Caco-2 (cell line): ENCODE results near the gene DSCAM. TPM values are rescaled to one million over a fixed set of nuclear protein-coding genes. Genes with fewer than 3 reads are reported as not detected.

Experiments
- BruUV-seq: library from RNA; stranded (reverse); fragments of 400-500 nt; replicated peaks from 2 replicates; lab custom pipeline; 2021; lab: Mats Ljungman, UMichigan
- CTCF ChIA-PET: fragments of 300-600 bp; sonication (Branson Sonifier 250); formaldehyde crosslinking; loops from one replicate; lab custom pipeline; 2022; ENCODE audit warnings: antibody characterized with exemption; lab: Charles Lee
- POLR2A ChIA-PET: fragments of 300-600 bp; sonication (Branson Sonifier 250); formaldehyde crosslinking; loops from one replicate; lab custom pipeline; 2022; ENCODE audit warnings: antibody characterized with exemption; lab: Charles Lee
- DNase-seq, 2 experiments: peaks; one replicate each; pipeline versions ENCODE4 v3.0.0 to v3.0.0-alpha.2; 2020 to 2022
- H3K27me3 ChIP-seq: replicated peaks from 2 replicates; pipeline ENCODE4 v1.6.0; 2011; ENCODE audit warnings: low read length; ENCODE audit not compliant: control insufficient read depth, insufficient read depth
- H3K36me3 ChIP-seq: 2 replicates; pipeline ENCODE4 v1.5.1; 2011; ENCODE audit warnings: low read length; ENCODE audit not compliant: control insufficient read depth, insufficient read depth
- H3K4me1 ChIP-seq: fragments of 250-450 bp; sonication (Bioruptor Pico); 2 replicates; pipeline ENCODE4 v1.5.1; 2020; ENCODE audit warnings: mild to moderate bottlenecking
- H3K4me3 ChIP-seq: 2 replicates; pipeline ENCODE4 v1.5.1; 2011; ENCODE audit warnings: low read depth, mild to moderate bottlenecking, control low read depth, low read length
- H3K9me3 ChIP-seq: fragments of 250-450 bp; sonication (Bioruptor Pico); 2 replicates; pipeline ENCODE4 v1.5.1; 2020; ENCODE audit warnings: mild to moderate bottlenecking, moderate library complexity
- H3K27ac Mint-ChIP-seq: one replicate; pipeline ENCODE4 v1.8.0; 2022; ENCODE audit warnings: mixed read lengths; ENCODE audit not compliant: unreplicated experiment
- H3K27me3 Mint-ChIP-seq: one replicate; pipeline ENCODE4 v1.8.0; 2022; ENCODE audit warnings: mixed read lengths; ENCODE audit not compliant: insufficient read depth, unreplicated experiment
- H3K36me3 Mint-ChIP-seq: one replicate; pipeline ENCODE4 v1.8.0; 2022; ENCODE audit warnings: mild to moderate bottlenecking, mixed read lengths; ENCODE audit not compliant: insufficient read depth, unreplicated experiment
- H3K4me1 Mint-ChIP-seq: one replicate; pipeline ENCODE4 v1.8.0; 2022; ENCODE audit warnings: low read depth, mixed read lengths; ENCODE audit not compliant: unreplicated experiment
- H3K4me3 Mint-ChIP-seq: one replicate; pipeline ENCODE4 v1.8.0; 2022; ENCODE audit warnings: mild to moderate bottlenecking, moderate library complexity, mixed read lengths; ENCODE audit not compliant: unreplicated experiment
- H3K9me3 Mint-ChIP-seq: one replicate; pipeline ENCODE4 v1.8.0; 2022; ENCODE audit warnings: mixed read lengths; ENCODE audit not compliant: unreplicated experiment
- intact Hi-C: fragments of 100-400 bp; cut with micrococcal nuclease; formaldehyde crosslinking; loops from one replicate; pipeline ENCODE4 v1.10.0; 2022; ENCODE audit not compliant: unreplicated experiment
- total RNA-seq: library from RNA; stranded (reverse); gene quantifications from 2 replicates; pipeline ENCODE4 v1.2.3, GENCODE V29; 2022
- TF ChIP-seq, protein P1 (sequence below), 2 experiments: fragments of 200-600 bp in 1 of 2; IDR thresholded peaks; 1 replicate in 1 of 2; 2 replicates in 1 of 2; pipeline versions ENCODE4 v1.5.1 to v1.8.0; 2011 to 2022; ENCODE audit warnings: antibody characterized with exemption in 1 of 2, control low read depth in 1 of 2, inconsistent platforms in 1 of 2, low read depth in 1 of 2, low read length in 1 of 2, mild to moderate bottlenecking in 1 of 2, moderate library complexity in 1 of 2; ENCODE audit not compliant: insufficient read depth in 1 of 2, severe bottlenecking in 1 of 2, unreplicated experiment in 1 of 2

Gene DSCAM
- total RNA-seq, 1 experiment from 2014 or later, result not detected

DNA sequence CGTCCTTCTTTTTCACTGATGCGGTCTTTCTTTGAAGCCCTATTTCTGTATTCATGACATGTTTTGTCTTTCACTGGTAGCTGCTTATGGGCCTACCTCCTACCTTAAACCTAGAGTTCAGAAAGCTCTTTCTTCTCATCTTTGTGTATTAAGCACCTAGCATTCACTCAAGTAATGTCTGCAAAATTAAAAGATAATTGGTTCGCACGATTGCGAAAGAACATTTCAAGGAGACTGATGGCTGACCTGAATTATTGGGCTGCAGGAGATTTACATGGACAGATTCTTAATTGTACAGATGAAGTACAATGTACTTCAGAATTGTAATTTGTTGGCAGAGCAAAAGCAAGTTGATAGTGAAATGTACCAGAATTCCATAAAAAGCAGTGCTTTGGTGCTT lies 773.3 kb downstream of the DSCAM start:
- Mint-ChIP-seq H3K36me3 (no peaks in the 10 kb centered on the region), H3K27me3 (no peaks in the 10 kb centered on the region), H3K4me3 (no peak overlapping the region), H3K9me3 (no peaks in the 10 kb centered on the region), H3K4me1 (no peaks in the 10 kb centered on the region), H3K27ac (no peak overlapping the region)
- BruUV-seq, result no TSS peak
- Histone ChIP-seq H3K4me3 (no peak overlapping the region), H3K36me3 (no peaks in the 10 kb centered on the region), H3K9me3 (no peaks in the 10 kb centered on the region), H3K27me3 (no peaks in the 10 kb centered on the region), H3K4me1 (no peaks in the 10 kb centered on the region)
- TF ChIP-seq, protein P1, sequence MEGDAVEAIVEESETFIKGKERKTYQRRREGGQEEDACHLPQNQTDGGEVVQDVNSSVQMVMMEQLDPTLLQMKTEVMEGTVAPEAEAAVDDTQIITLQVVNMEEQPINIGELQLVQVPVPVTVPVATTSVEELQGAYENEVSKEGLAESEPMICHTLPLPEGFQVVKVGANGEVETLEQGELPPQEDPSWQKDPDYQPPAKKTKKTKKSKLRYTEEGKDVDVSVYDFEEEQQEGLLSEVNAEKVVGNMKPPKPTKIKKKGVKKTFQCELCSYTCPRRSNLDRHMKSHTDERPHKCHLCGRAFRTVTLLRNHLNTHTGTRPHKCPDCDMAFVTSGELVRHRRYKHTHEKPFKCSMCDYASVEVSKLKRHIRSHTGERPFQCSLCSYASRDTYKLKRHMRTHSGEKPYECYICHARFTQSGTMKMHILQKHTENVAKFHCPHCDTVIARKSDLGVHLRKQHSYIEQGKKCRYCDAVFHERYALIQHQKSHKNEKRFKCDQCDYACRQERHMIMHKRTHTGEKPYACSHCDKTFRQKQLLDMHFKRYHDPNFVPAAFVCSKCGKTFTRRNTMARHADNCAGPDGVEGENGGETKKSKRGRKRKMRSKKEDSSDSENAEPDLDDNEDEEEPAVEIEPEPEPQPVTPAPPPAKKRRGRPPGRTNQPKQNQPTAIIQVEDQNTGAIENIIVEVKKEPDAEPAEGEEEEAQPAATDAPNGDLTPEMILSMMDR (IDR thresholded peaks at IDR 0.05; ENCODE audit: insufficient read depth in 1 of 2, low read depth in 1 of 2, low read length in 1 of 2, severe bottlenecking in 1 of 2, unreplicated experiment in 1 of 2), result no peak
- DNase-seq, result no peak
- intact Hi-C loops, result no loop called here
- CTCF ChIA-PET, result no interaction called here
- POLR2A ChIA-PET, result no interaction called here

DNA sequence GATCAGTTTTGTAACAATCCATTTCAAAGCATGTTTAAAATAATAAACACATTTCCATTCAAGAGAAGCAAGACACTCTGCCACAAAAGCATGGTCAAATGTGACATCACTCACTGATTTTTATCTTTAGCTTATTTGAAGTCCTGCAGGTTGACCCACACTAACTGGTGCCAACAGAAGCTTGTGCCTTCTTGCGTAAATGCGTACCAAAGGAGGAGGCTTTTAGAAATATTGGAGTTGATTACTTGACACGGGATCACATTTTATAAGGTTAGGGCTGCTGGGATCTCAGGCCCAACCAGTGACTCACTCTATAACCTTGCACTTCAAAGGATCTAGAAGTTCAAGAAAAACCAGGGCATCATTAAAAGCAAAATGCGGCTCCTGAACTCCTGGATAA lies 776.1 kb downstream of the DSCAM start:
- peaks cover 10% of the 10 kb centered on the region for H3K27me3 Mint-ChIP-seq
- no peaks in the 10 kb centered on the region for H3K36me3 Mint-ChIP-seq
- H3K27ac Mint-ChIP-seq, result no peak overlapping the region
- TF ChIP-seq, protein P1 (IDR thresholded peaks at IDR 0.05; ENCODE audit: insufficient read depth in 1 of 2, low read depth in 1 of 2, low read length in 1 of 2, severe bottlenecking in 1 of 2, unreplicated experiment in 1 of 2), result no peak
- no peak for DNase-seq
- intact Hi-C loops, result no loop called here
- Histone ChIP-seq H3K27me3 (no peaks in the 10 kb centered on the region), H3K4me1 (no peaks in the 10 kb centered on the region), H3K9me3 (no peaks in the 10 kb centered on the region), H3K36me3 (no peaks in the 10 kb centered on the region), H3K4me3 (no peak overlapping the region)
- POLR2A ChIA-PET, result interaction anchor here (0.7 kb wide), 1 partner anchor 32 kb away, joined by 3 read pairs; no protein-coding TSS in a partner anchor
- no peak overlapping the region for H3K4me3 Mint-ChIP-seq
- CTCF ChIA-PET, result no interaction called here
- no peaks in the 10 kb centered on the region for H3K9me3 Mint-ChIP-seq
- H3K4me1 Mint-ChIP-seq, result no peaks in the 10 kb centered on the region
- no TSS peak for BruUV-seq

DNA sequence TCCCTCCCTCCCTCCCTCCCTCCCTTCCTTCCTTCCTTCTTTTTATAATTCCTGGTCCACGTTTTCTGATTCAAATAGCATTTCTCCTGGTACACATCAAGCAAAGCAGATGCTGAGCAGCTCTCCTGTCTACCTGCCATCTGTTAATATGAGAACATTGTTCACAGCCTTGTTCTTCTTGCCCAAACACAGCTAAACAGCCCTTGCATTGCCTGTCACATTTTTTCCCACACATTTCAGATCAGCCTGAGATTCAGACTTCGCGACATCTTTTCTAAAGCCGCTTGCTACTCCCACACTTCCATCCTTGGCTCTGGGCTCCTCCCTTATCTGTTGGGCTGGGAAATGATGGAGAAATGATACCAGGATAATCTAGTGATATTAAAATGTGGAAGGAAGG lies 779.2 kb downstream of the DSCAM start:
- Histone ChIP-seq H3K4me1 (no peaks in the 10 kb centered on the region), H3K4me3 (no peak overlapping the region), H3K27me3 (no peaks in the 10 kb centered on the region), H3K9me3 (no peaks in the 10 kb centered on the region), H3K36me3 (no peaks in the 10 kb centered on the region)
- H3K36me3 Mint-ChIP-seq, result no peaks in the 10 kb centered on the region
- H3K4me3 Mint-ChIP-seq, result no peak overlapping the region
- no peak overlapping the region for H3K27ac Mint-ChIP-seq
- TF ChIP-seq, protein P1 (IDR thresholded peaks at IDR 0.05; ENCODE audit: insufficient read depth in 1 of 2, low read depth in 1 of 2, low read length in 1 of 2, severe bottlenecking in 1 of 2, unreplicated experiment in 1 of 2), result no peak
- no peaks in the 10 kb centered on the region for H3K9me3 Mint-ChIP-seq
- POLR2A ChIA-PET, result no interaction called here
- no TSS peak for BruUV-seq
- H3K27me3 Mint-ChIP-seq, result peaks cover 24% of the 10 kb centered on the region
- no peaks in the 10 kb centered on the region for H3K4me1 Mint-ChIP-seq
- CTCF ChIA-PET, result no interaction called here
- intact Hi-C loops, result no loop called here
- DNase-seq, result no peak
